Measurements from ENCODE around the gene WIPI1. TPM values are rescaled to one million over a fixed set of nuclear protein-coding genes. Genes with fewer than 3 reads are reported as not detected.

The WIPI1 gene
- total and polyA plus RNA-seq, 10 of the 15 experiments (the other 5 are each of a cell fraction or from before 2014, with no cell fraction given) = 6.5 to 44.5 (median 26.2) TPM

DNA sequence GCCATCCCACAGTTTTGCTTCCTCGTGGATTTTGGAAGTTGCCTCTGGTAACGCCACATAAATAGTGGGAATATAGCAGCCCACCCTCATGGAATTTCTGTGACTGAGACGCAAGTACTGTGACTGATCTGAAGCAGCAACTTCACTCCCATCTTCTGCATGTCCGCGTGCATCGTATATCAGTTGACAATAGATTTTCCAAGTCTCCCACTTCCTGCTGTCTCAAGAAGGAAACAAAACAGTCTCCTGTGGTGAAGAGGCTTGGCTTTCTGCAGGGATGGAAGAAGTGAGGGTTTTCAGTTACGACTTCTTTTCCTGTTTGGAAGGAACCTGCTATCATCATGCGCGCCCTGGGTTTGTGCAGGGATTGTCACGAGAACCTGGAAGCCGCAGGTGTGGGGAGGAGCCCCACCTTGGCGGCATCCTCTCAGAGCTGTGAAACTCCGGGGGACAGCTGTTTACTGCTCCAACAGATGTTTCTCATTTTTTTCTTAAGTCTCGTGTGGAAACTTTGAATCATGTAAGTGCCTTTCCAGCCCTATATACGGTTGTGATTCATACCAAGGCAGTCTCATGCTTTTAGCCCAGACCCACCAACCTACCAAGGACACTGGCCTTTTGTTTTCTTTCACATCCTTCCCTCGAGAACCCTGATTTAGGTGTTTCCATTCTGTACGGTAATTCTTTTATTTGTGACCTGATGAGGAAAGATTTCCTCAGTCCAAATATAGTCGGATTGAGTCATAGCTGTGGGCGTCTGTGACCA lies 57.5 kb downstream of the WIPI1 start:
- in situ Hi-C loops (cut with MboI) (no loop called here), intact Hi-C loops (cut with micrococcal nuclease; ENCODE audit: unreplicated experiment) (loop anchor here (1.0 to 2.0 kb wide), 2 partner anchors 63 to 137 kb away; no protein-coding TSS in a partner anchor)
- no peak overlapping the region for H3K4me3 ChIP-seq
- no peak overlapping the region for H3K4me2 ChIP-seq (ENCODE audit: control insufficient read depth, insufficient read depth)
- BruUV-seq (replicated peaks) = no TSS peak
- CTCF ChIA-PET = interaction anchor here (0.9 to 4.4 kb wide), 32 partner anchors 7 to 363 kb away, joined by 3 to 103 read pairs (median 6); partner anchors contain the start of gene WIPI1
- 45% methylated on average over 19 of the region's 19 CpGs for WGBS (ENCODE audit: insufficient coverage, insufficient replicate concordance, low lambda C conversion rate, missing lambda C conversion rate)
- no peak for TF ChIP-seq LARP7 (IDR thresholded peaks at IDR 0.05)
- TF ChIP-seq WRNIP1 (IDR thresholded peaks at IDR 0.05; ENCODE audit: borderline replicate concordance, low read depth, low read length) = no peak
- no peak for TF ChIP-seq NR2C2 (IDR thresholded peaks at IDR 0.05; ENCODE audit: borderline replicate concordance, control insufficient read depth, insufficient read length, low read depth)
- no peak for TF ChIP-seq ZZZ3 (IDR thresholded peaks at IDR 0.05; ENCODE audit: control insufficient read depth, insufficient read length, low read depth)
- no peak for TF ChIP-seq CHD1 (IDR thresholded peaks at IDR 0.05; ENCODE audit: low read depth, low read length)
- TF ChIP-seq SMAD1 (IDR thresholded peaks at IDR 0.05; ENCODE audit: low read depth, partially characterized antibody) = no peak
- no peak for TF ChIP-seq FOS (IDR thresholded peaks at IDR 0.05; ENCODE audit: borderline replicate concordance, extremely low read depth, insufficient read length)
- no peak for TF ChIP-seq RAD51 (IDR thresholded peaks at IDR 0.05)
- TF ChIP-seq ZNF384 (IDR thresholded peaks at IDR 0.05; ENCODE audit: borderline replicate concordance, low read depth, low read length) = no peak
- no peak overlapping the region for H3K27ac ChIP-seq (ENCODE audit: control insufficient read depth, insufficient read depth)
- no peaks in the 10 kb centered on the region for H3K9me3 ChIP-seq (replicated peaks; ENCODE audit: control insufficient read depth, insufficient read depth, low read length)
- ATAC-seq (peak; percentile 28), DNase-seq (ENCODE audit: low read depth, low spot score) (no peak), FAIRE-seq (no peak)
- no peaks in the 10 kb centered on the region for H3K79me2 ChIP-seq (ENCODE audit: control insufficient read depth, insufficient read depth, low read length)
- RAD21 ChIA-PET (ENCODE audit: unreplicated experiment) = interaction anchor here (0.6 to 2.3 kb wide), 18 partner anchors 24 to 343 kb away, joined by 3 to 25 read pairs (median 4); partner anchors contain the start of gene AMZ2
- H3K4me1 ChIP-seq (ENCODE audit: control insufficient read depth, insufficient read depth, low read length) = peaks cover 6% of the 10 kb centered on the region
- H3K36me3 ChIP-seq (ENCODE audit: control insufficient read depth in 2 of 2, insufficient read depth in 2 of 2, low read length in 1 of 2) = no peaks in the 10 kb centered on the region
- no peak overlapping the region for H2AFZ ChIP-seq (ENCODE audit: control insufficient read depth, low read depth, low read length)
- POLR2A ChIA-PET = interaction anchor here (1.4 kb wide), 1 partner anchor 17 kb away, joined by 4 read pairs; no protein-coding TSS in a partner anchor
- H3K9ac ChIP-seq (ENCODE audit: control insufficient read depth, insufficient read depth, low read length) = no peak overlapping the region
- SMC1A ChIA-PET (ENCODE audit: uncharacterized antibody, unreplicated experiment) = interaction anchor here (0.6 to 3.2 kb wide), 21 partner anchors 8 to 227 kb away, joined by 3 to 50 read pairs (median 6); no protein-coding TSS in a partner anchor
- H4K20me1 ChIP-seq (ENCODE audit: control insufficient read depth, insufficient read depth) = no peaks in the 10 kb centered on the region
- no peaks in the 10 kb centered on the region for H3K27me3 ChIP-seq (replicated peaks in 1 of 2; ENCODE audit: control insufficient read depth in 2 of 2, insufficient read depth in 2 of 2, low read length in 1 of 2)
